Measurements from ENCODE around the gene EXOC6.

DNA sequence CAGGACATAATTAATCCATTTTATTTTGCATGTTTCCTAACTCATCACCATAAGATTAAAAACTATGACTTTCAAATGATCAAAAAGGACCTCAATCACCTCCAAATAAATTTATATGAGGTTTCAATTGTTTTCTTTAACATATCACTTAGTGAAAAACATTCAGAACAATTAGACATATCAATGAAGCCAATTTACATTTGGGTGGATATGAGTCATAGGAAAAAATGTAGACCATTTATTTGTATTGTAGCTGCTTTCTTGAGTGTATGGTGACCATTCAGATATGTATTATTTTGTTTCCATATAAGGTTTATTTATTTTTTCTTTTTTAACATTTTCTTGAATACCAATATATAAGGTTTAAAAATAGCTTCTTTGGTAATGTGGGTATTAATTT is 13.3 kb upstream of the EXOC6 start:
- TF ChIP-seq, protein P1, sequence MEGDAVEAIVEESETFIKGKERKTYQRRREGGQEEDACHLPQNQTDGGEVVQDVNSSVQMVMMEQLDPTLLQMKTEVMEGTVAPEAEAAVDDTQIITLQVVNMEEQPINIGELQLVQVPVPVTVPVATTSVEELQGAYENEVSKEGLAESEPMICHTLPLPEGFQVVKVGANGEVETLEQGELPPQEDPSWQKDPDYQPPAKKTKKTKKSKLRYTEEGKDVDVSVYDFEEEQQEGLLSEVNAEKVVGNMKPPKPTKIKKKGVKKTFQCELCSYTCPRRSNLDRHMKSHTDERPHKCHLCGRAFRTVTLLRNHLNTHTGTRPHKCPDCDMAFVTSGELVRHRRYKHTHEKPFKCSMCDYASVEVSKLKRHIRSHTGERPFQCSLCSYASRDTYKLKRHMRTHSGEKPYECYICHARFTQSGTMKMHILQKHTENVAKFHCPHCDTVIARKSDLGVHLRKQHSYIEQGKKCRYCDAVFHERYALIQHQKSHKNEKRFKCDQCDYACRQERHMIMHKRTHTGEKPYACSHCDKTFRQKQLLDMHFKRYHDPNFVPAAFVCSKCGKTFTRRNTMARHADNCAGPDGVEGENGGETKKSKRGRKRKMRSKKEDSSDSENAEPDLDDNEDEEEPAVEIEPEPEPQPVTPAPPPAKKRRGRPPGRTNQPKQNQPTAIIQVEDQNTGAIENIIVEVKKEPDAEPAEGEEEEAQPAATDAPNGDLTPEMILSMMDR (IDR thresholded peaks at IDR 0.05; ENCODE audit: low read depth, low read length, poor library complexity, severe bottlenecking) = no peak
- TF ChIP-seq EZH2phosphoT487 (IDR thresholded peaks at IDR 0.05; ENCODE audit: borderline replicate concordance, low read length) = no peak

Data from DOHH2 (cell line).